Adrenal gland (tissue), 5 donors: ENCODE data around the gene CYP24A1.

Experiments used
- CTCF ChIP-seq, 6 experiments: fragments of 450-650 bp in 4 of 6; fragments of 200-600 bp in 2 of 6; sonication (generic) in 1 of 6; IDR thresholded peaks; 1 replicate in 5 of 6; 2 replicates in 1 of 6; pipeline versions ENCODE4 v1.5.1 to v1.8.0; 2016 to 2021; ENCODE audit warnings: antibody characterized with exemption in 6 of 6, mild to moderate bottlenecking in 2 of 6, moderate library complexity in 1 of 6
- POLR2A ChIP-seq, 2 donors: fragments of 450-650 bp; IDR thresholded peaks; one replicate each; pipeline ENCODE4 v1.6.1; 2017; ENCODE audit warnings: antibody characterized with exemption in 2 of 2, mild to moderate bottlenecking in 2 of 2, moderate library complexity in 1 of 2
- donor health status: DM: no; HTN: no; CAD: no.

- TF ChIP-seq CTCF (IDR thresholded peaks at IDR 0.05): no peak
- no peak for TF ChIP-seq POLR2A (IDR thresholded peaks at IDR 0.05)
Measured at GRCh38 chr20:54163402-54163801, 10.4 kb downstream of the CYP24A1 start.
